Thyroid gland (tissue), 4 donors: ENCODE results near the gene ITGAV.

ENCODE experiments used
- POLR2A ChIP-seq, 2 donors: fragments of 450-650 bp; IDR thresholded peaks; one replicate each; pipeline ENCODE4 v1.6.1; 2017; ENCODE audit warnings: antibody characterized with exemption in 2 of 2, mild to moderate bottlenecking in 2 of 2, moderate library complexity in 1 of 2
- TF ChIP-seq, protein P1 (sequence below), 6 experiments: fragments of 200-600 bp in 3 of 6; fragments of 450-650 bp in 3 of 6; sonication (generic) in 3 of 6; IDR thresholded peaks; one replicate each; pipeline ENCODE4 v1.5.1; 2016 to 2019; ENCODE audit warnings: antibody characterized with exemption in 6 of 6, mild to moderate bottlenecking in 2 of 6, inconsistent platforms in 1 of 6, moderate library complexity in 1 of 6

DNA sequence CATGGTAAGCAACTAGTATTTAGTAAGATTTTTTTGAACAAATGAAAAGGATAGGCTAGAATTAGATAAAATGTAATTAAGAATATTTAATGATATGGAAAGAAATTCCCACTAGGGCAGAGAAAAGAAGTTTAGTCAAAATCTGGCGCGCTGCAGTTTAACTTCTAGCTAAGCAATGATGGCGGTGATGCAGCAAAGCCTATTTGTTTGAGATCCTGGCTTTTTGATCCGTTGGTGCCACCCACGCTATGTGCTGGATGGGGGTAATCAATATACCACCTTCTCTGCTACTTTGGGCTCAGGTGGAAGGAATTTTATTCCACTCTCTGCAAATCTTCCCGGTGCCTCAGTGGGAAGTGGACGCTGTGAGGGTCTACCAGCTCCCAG is 103.6 kb downstream of the ITGAV start:
- TF ChIP-seq, protein P1, sequence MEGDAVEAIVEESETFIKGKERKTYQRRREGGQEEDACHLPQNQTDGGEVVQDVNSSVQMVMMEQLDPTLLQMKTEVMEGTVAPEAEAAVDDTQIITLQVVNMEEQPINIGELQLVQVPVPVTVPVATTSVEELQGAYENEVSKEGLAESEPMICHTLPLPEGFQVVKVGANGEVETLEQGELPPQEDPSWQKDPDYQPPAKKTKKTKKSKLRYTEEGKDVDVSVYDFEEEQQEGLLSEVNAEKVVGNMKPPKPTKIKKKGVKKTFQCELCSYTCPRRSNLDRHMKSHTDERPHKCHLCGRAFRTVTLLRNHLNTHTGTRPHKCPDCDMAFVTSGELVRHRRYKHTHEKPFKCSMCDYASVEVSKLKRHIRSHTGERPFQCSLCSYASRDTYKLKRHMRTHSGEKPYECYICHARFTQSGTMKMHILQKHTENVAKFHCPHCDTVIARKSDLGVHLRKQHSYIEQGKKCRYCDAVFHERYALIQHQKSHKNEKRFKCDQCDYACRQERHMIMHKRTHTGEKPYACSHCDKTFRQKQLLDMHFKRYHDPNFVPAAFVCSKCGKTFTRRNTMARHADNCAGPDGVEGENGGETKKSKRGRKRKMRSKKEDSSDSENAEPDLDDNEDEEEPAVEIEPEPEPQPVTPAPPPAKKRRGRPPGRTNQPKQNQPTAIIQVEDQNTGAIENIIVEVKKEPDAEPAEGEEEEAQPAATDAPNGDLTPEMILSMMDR (IDR thresholded peaks at IDR 0.05), result no peak
- no peak for TF ChIP-seq POLR2A (IDR thresholded peaks at IDR 0.05)
